Panc1 (cell line): ENCODE results near the gene SIGMAR1.

Source experiments
- POLR2AphosphoS5 ChIP-seq: IDR thresholded peaks from 2 replicates; pipeline ENCODE4 v1.6.1; 2012; ENCODE audit warnings: mild to moderate bottlenecking, low read depth, low read length, moderate library complexity
- TCF7L2 ChIP-seq: IDR thresholded peaks from 2 replicates; pipeline ENCODE4 v1.6.1; 2011; ENCODE audit warnings: mild to moderate bottlenecking, low read depth, low read length, inconsistent platforms
- TF ChIP-seq, protein P1 (sequence below): fragments of 450-650 bp; IDR thresholded peaks from 2 replicates; pipeline ENCODE4 v1.5.1; 2017; ENCODE audit warnings: mild to moderate bottlenecking
- TF ChIP-seq, protein P2 (sequence below), 2 experiments: IDR thresholded peaks; 2 replicates each; pipeline ENCODE4 v1.6.1; 2011 to 2012; ENCODE audit warnings: low read depth in 2 of 2, control low read depth in 1 of 2, low read length in 1 of 2, mild to moderate bottlenecking in 1 of 2, moderate library complexity in 1 of 2; ENCODE audit not compliant: insufficient read depth in 1 of 2

DNA sequence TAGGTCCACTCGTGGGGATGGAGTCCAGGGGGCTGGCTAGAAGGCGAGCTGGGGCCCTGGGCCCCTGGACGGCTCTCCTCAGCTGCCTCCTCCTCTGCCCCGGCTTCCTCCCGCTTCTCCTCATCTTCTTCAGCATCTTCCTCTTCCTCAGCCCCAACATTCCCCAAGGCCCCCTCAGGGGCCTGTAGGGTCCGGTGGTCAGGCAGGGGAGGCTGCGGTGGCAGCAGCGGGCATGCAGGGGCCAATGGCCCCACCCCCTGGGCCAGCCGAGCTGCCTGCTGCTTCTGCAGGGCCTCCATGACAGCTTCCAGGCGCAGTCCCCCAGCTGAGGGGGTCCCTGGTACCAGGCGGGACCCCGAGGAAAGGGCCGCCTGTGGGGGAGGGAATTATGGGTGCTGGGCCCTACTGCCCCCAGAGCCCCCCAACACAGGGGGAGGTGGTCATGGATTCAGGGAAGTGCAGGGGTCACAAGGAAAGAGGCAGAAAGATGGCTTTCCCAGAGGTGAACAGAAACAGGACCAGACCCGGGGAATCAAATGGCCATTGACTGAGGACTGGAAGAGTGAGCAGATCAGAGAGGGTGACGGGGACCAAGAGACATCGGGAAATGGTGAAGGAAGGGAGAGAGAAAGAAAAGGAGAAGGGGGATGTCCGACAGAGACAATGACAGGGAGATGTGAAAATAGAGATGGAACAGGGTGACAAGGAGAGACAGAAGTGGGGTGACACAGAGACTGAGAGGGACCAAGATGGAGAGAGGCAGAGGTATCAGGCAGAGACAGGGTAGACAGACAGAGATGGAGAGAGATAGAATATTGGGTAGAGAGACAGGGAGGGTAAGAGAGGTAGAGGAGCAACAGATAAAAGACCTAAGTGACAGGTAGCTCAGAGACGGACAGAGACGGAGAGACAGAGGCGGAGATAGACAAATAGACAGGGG lies 9.6 kb downstream of the SIGMAR1 start:
- TF ChIP-seq, protein P1, sequence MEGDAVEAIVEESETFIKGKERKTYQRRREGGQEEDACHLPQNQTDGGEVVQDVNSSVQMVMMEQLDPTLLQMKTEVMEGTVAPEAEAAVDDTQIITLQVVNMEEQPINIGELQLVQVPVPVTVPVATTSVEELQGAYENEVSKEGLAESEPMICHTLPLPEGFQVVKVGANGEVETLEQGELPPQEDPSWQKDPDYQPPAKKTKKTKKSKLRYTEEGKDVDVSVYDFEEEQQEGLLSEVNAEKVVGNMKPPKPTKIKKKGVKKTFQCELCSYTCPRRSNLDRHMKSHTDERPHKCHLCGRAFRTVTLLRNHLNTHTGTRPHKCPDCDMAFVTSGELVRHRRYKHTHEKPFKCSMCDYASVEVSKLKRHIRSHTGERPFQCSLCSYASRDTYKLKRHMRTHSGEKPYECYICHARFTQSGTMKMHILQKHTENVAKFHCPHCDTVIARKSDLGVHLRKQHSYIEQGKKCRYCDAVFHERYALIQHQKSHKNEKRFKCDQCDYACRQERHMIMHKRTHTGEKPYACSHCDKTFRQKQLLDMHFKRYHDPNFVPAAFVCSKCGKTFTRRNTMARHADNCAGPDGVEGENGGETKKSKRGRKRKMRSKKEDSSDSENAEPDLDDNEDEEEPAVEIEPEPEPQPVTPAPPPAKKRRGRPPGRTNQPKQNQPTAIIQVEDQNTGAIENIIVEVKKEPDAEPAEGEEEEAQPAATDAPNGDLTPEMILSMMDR, result no peak
- TF ChIP-seq TCF7L2 (no peak), POLR2AphosphoS5 (no peak)
- TF ChIP-seq, protein P2, sequence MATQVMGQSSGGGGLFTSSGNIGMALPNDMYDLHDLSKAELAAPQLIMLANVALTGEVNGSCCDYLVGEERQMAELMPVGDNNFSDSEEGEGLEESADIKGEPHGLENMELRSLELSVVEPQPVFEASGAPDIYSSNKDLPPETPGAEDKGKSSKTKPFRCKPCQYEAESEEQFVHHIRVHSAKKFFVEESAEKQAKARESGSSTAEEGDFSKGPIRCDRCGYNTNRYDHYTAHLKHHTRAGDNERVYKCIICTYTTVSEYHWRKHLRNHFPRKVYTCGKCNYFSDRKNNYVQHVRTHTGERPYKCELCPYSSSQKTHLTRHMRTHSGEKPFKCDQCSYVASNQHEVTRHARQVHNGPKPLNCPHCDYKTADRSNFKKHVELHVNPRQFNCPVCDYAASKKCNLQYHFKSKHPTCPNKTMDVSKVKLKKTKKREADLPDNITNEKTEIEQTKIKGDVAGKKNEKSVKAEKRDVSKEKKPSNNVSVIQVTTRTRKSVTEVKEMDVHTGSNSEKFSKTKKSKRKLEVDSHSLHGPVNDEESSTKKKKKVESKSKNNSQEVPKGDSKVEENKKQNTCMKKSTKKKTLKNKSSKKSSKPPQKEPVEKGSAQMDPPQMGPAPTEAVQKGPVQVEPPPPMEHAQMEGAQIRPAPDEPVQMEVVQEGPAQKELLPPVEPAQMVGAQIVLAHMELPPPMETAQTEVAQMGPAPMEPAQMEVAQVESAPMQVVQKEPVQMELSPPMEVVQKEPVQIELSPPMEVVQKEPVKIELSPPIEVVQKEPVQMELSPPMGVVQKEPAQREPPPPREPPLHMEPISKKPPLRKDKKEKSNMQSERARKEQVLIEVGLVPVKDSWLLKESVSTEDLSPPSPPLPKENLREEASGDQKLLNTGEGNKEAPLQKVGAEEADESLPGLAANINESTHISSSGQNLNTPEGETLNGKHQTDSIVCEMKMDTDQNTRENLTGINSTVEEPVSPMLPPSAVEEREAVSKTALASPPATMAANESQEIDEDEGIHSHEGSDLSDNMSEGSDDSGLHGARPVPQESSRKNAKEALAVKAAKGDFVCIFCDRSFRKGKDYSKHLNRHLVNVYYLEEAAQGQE (IDR thresholded peaks at IDR 0.05; ENCODE audit: insufficient read depth in 1 of 2, low read depth in 2 of 2, low read length in 1 of 2), result no peak
